Common myeloid progenitor, CD34-positive (primary cell): Measurements from ENCODE around the gene TECTB.

Source experiments
- CTCF ChIA-PET: fragments of 350-600 bp; sonication (Branson Sonifier 250); formaldehyde crosslinking; loops from one replicate; lab custom pipeline; 2021; ENCODE audit warnings: antibody characterized with exemption; lab: Charles Lee
- POLR2A ChIA-PET: fragments of 350-600 bp; sonication (Branson Sonifier 250); formaldehyde crosslinking; loops from one replicate; lab custom pipeline; 2021; ENCODE audit warnings: antibody characterized with exemption; lab: Charles Lee
- DNase-seq, 3 donors: peaks; one replicate each; pipeline versions ENCODE4 v3.0.0 to v3.0.0-alpha.2; 2013
- H3K27ac ChIP-seq, 2 experiments: 1 replicate in 1 of 2; 2 replicates in 1 of 2; pipeline ENCODE4 v1.7.0; 2013; ENCODE audit warnings: inconsistent platforms in 2 of 2, low read length in 2 of 2, mild to moderate bottlenecking in 2 of 2, low read depth in 1 of 2, moderate library complexity in 1 of 2; ENCODE audit not compliant: severe bottlenecking in 2 of 2, insufficient read depth in 1 of 2, poor library complexity in 1 of 2
- H3K27me3 ChIP-seq, 5 experiments: replicated peaks in 2 of 5; 1 replicate in 3 of 5; 2 replicates in 2 of 5; pipeline versions ENCODE4 v1.6.1 to v1.7.0; 2013; ENCODE audit warnings: low read length in 4 of 5, mild to moderate bottlenecking in 2 of 5, moderate library complexity in 2 of 5, inconsistent platforms in 1 of 5; ENCODE audit not compliant: insufficient read depth in 5 of 5, control insufficient read depth in 4 of 5
- H3K36me3 ChIP-seq, 4 experiments: 1 replicate in 2 of 4; 2 replicates in 2 of 4; pipeline versions ENCODE4 v1.6.1 to v1.7.0; 2013; ENCODE audit warnings: low read length in 3 of 4, control low read depth in 1 of 4, mild to moderate bottlenecking in 1 of 4; ENCODE audit not compliant: control insufficient read depth in 4 of 4, insufficient read depth in 4 of 4
- H3K4me1 ChIP-seq, 4 experiments: 1 replicate in 3 of 4; 2 replicates in 1 of 4; pipeline versions ENCODE4 v1.6.1 to v1.7.1; 2013; ENCODE audit warnings: low read length in 3 of 4, mild to moderate bottlenecking in 3 of 4, control low read depth in 1 of 4, inconsistent platforms in 1 of 4, moderate library complexity in 1 of 4; ENCODE audit not compliant: control insufficient read depth in 4 of 4, insufficient read depth in 4 of 4; ENCODE audit errors: control extremely low read depth in 1 of 4
- H3K4me3 ChIP-seq, 7 experiments: 1 replicate in 4 of 7; 2 replicates in 3 of 7; pipeline versions ENCODE4 v1.5.1 to v1.7.0; 2013; ENCODE audit warnings: mild to moderate bottlenecking in 7 of 7, low read length in 6 of 7, moderate library complexity in 6 of 7, inconsistent platforms in 2 of 7, low read depth in 2 of 7, control low read depth in 1 of 7; ENCODE audit not compliant: insufficient read depth in 4 of 7, control insufficient read depth in 1 of 7; ENCODE audit errors: extremely low read depth in 1 of 7
- H3K9me3 ChIP-seq, 5 experiments: 1 replicate in 4 of 5; 2 replicates in 1 of 5; pipeline versions ENCODE4 v1.6.1 to v1.7.1; 2013; ENCODE audit warnings: low read length in 4 of 5, mild to moderate bottlenecking in 2 of 5, inconsistent platforms in 1 of 5, low read depth in 1 of 5, moderate library complexity in 1 of 5; ENCODE audit not compliant: control insufficient read depth in 4 of 5, insufficient read depth in 2 of 5; ENCODE audit errors: control extremely low read depth in 1 of 5
- WGBS: methylation state at CpG from one replicate; pipeline ENCODE4 v1.1.5; 2013; ENCODE audit not compliant: insufficient coverage; 5-methylcytosine and 5-hydroxymethylcytosine counted together

Gene TECTB

DNA sequence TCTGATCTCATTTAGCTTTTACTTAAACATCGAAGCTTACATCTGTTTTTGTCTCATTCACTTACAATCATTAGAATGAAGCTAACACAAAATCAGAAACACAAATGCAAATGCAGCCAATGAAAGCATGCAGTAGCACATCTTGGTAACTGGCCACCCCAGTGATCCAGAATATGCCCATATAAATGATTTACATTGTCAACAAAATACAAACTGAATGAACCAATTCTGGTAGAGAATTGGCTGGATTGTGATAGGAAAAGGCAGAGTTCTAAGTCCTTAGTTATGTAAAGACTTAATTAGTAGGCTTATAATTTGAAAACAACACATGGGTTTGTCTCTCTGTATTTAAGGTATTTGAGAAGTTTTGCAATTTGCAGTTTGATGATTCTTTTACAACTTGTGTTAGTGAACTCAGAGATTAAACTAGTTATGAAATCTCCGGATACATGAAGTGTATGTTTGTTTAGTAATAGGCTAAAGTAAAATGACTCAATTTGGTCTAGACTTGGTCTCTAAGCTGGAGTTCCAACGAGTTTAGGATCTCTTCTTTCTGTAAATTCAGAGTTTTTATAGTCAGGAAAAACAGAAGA is 21.2 kb downstream of the TECTB start:
- Histone ChIP-seq H3K36me3 (no peaks in the 10 kb centered on the region), H3K4me1 (no peaks in the 10 kb centered on the region), H3K27me3 (peaks cover 0 to 18% (median 9%) of the 10 kb centered on the region in 5 experiments), H3K9me3 (no peaks in the 10 kb centered on the region), H3K27ac (no peak overlapping the region), H3K4me3 (no peak overlapping the region)
- 86% methylated on average over 3 of the region's 3 CpGs for WGBS
- ChIA-PET CTCF (interaction anchor here (0.9 to 1.5 kb wide), 2 partner anchors 9 to 10 kb away, joined by 3 read pairs; no protein-coding TSS in a partner anchor), POLR2A (no interaction called here)
- no peak for DNase-seq

DNA sequence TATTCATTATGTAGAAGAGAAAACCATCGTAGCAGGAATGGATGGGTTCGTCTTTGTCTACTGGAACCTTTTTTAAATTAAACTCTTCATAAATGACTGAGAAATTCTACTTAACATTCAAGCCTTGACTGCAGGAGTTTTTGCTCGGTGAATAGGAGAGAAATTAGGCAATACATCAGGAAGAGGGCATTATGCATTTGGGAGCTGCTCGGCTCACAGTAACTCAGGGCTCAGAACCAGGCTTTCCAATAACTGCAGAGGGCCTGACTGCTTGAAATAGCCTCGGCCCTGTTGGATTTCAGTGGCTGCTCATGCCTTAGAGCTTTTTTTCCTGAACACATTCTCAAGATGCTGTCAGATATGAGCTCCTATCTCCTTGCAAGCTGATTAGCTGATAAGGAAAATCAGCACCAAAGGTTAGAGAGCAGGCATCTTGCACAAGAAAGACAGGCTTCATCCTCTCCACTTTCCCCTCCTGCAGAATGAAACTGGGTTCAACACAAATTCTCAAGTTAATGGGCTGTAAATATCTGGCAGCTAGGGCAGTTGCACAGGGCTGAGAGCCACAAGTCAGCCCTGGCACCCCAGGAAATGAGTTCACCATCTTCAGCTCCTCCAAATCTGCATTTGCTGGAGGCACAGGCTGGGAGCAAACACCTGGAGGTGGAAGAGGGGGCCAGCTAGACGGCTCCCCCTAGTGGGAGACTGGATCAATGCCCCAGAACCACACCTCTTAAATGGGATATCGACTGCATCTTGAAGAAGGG is 24.3 kb downstream of the TECTB start:
- no peak overlapping the region for H3K27ac ChIP-seq
- no peak overlapping the region for H3K4me3 ChIP-seq
- H3K27me3 ChIP-seq = peaks cover 0 to 18% (median 6%) of the 10 kb centered on the region in 5 experiments
- WGBS = 57% methylated on average over 4 of the region's 7 CpGs
- no peaks in the 10 kb centered on the region for H3K9me3 ChIP-seq
- no peaks in the 10 kb centered on the region for H3K36me3 ChIP-seq
- CTCF ChIA-PET = interaction anchor here (1.1 to 1.9 kb wide), 4 partner anchors 13 to 127 kb away, joined by 3 to 6 read pairs (median 4); no protein-coding TSS in a partner anchor
- POLR2A ChIA-PET = interaction anchor here (0.5 kb wide), 1 partner anchor 118 kb away, joined by 4 read pairs; no protein-coding TSS in a partner anchor
- no peaks in the 10 kb centered on the region for H3K4me1 ChIP-seq
- peak; percentile 28 to 56 (median 52) for DNase-seq

DNA sequence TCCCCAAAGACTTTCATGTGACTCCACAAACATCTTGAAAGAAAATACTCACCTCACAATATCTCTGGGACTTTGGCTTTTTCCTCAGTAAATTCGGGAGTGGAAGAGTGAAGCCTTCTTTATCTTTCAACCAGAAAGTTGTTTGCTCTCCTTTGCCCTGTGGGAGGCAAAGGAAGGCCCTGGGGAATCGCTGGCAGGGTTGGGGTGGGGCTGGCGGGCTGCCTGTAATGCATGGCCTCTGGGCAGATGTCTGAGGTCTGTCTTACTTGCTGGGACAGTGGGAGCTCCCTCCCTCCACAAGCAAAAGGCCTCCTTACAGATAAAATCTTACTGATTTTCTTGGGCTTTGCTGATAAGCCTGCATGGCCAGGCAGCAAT is 24.9 kb downstream of the TECTB start:
- ChIA-PET CTCF (interaction anchor here (0.7 to 1.9 kb wide), 7 partner anchors 14 to 127 kb away, joined by 3 to 6 read pairs (median 4); no protein-coding TSS in a partner anchor), POLR2A (no interaction called here)
- H3K27ac ChIP-seq = no peak overlapping the region
- peaks cover 0 to 16% (median 6%) of the 10 kb centered on the region in 5 experiments for H3K27me3 ChIP-seq
- H3K36me3 ChIP-seq = no peaks in the 10 kb centered on the region
- no peaks in the 10 kb centered on the region for H3K4me1 ChIP-seq
- 70% methylated on average over 2 of the region's 3 CpGs for WGBS
- no peaks in the 10 kb centered on the region for H3K9me3 ChIP-seq
- DNase-seq = no peak
- H3K4me3 ChIP-seq = no peak overlapping the region

DNA sequence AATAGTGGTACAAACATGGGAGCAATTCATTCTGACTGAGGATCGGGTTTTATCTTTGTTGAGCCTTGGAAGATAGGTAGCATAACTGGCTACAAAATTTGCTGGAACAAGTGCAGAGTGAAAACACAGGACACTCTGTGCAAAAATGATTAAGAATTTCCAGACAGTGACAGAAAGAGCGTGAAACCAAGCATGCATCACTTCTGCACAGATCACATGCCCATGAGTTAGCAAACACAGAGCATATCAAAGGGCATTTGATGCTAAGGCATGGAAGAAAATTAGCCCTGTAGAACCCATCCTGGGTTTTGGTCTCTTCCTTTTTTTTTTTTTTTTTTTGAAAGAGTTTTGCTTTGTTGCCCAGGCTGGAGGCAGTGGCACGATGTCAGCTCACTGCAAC is 28.3 kb downstream of the TECTB start:
- POLR2A ChIA-PET = no interaction called here

DNA sequence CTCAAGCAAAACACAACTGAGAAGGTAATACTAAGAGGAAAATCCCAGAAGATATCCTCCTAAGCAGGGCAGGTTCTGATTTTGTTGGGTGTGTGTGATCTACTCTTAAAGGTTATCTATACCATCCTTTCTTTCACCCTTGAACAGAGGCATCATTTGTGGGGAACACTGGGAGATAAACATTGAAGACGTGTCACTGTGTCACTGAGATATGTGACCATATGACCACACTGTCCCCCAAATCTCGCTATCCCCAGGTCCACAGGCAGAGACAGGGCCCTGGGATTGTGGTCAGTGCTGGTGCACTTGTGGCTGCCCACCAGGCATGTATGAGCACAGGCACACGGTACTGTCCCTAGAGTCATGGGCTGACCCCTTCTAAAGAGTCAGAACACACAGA is 30.0 kb downstream of the TECTB start:
- Histone ChIP-seq H3K9me3 (no peaks in the 10 kb centered on the region), H3K36me3 (no peaks in the 10 kb centered on the region), H3K4me3 (no peak overlapping the region), H3K27me3 (peaks cover 0 to 7% (median 2%) of the 10 kb centered on the region in 5 experiments), H3K27ac (no peak overlapping the region), H3K4me1 (peaks cover 0 to 3% (median 0%) of the 10 kb centered on the region in 4 experiments)
- WGBS = 74% methylated on average over 3 of the region's 3 CpGs
- ChIA-PET CTCF (interaction anchor here (2.0 kb wide), 1 partner anchor 14 kb away, joined by 4 read pairs; no protein-coding TSS in a partner anchor), POLR2A (no interaction called here)
- DNase-seq = peak in 1 of 3 donors; percentile 26

More for the DNA sequence above, 28.3 kb downstream of the TECTB start:
- Histone ChIP-seq H3K4me3 (no peak overlapping the region), H3K27ac (no peak overlapping the region), H3K27me3 (peaks cover 0 to 6% (median 1%) of the 10 kb centered on the region in 5 experiments), H3K9me3 (no peaks in the 10 kb centered on the region), H3K36me3 (no peaks in the 10 kb centered on the region), H3K4me1 (peaks cover 0 to 3% (median 0%) of the 10 kb centered on the region in 4 experiments)
- 100% methylated on average over 3 of the region's 3 CpGs for WGBS
- no peak for DNase-seq
- CTCF ChIA-PET = no interaction called here

DNA sequence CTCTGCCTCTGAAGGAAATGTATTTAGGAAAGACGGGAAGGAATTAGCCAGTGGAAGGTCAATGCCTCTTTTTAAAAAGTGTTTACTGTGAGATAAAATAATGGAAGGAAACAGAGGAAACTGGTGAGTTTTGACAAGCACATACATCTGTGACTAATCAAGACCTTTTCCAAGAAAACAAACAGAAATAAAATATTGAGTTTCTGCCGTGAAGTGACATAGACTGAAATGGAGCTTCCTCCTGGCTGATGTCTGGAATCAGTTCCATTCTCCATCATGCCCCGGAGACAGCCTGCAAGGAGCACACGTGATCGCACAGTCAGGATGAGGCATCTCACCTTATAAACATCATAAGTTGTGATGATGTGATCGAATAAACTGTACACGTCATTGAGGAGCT is 30.7 kb downstream of the TECTB start:
- POLR2A ChIA-PET = no interaction called here
- DNase-seq = no peak
- Histone ChIP-seq H3K27me3 (peaks cover 0 to 7% (median 4%) of the 10 kb centered on the region in 5 experiments), H3K9me3 (no peaks in the 10 kb centered on the region), H3K4me1 (peaks cover 0 to 3% (median 0%) of the 10 kb centered on the region in 4 experiments), H3K36me3 (no peaks in the 10 kb centered on the region), H3K4me3 (no peak overlapping the region), H3K27ac (no peak overlapping the region)
- WGBS = 48% methylated on average over 6 of the region's 7 CpGs
- CTCF ChIA-PET = interaction anchor here (0.7 to 3.6 kb wide), 9 partner anchors 13 to 197 kb away, joined by 3 to 15 read pairs (median 3); no protein-coding TSS in a partner anchor
